ENCODE measurements around the gene RBM19. TPM values are rescaled to one million over a fixed set of nuclear protein-coding genes. Genes with fewer than 3 reads are reported as not detected.

Gene RBM19
- total and polyA plus RNA-seq, 2 donors (not counting 3 experiments of a cell fraction or from before 2014, with no cell fraction given) = 13.2 to 34.4 TPM

DNA sequence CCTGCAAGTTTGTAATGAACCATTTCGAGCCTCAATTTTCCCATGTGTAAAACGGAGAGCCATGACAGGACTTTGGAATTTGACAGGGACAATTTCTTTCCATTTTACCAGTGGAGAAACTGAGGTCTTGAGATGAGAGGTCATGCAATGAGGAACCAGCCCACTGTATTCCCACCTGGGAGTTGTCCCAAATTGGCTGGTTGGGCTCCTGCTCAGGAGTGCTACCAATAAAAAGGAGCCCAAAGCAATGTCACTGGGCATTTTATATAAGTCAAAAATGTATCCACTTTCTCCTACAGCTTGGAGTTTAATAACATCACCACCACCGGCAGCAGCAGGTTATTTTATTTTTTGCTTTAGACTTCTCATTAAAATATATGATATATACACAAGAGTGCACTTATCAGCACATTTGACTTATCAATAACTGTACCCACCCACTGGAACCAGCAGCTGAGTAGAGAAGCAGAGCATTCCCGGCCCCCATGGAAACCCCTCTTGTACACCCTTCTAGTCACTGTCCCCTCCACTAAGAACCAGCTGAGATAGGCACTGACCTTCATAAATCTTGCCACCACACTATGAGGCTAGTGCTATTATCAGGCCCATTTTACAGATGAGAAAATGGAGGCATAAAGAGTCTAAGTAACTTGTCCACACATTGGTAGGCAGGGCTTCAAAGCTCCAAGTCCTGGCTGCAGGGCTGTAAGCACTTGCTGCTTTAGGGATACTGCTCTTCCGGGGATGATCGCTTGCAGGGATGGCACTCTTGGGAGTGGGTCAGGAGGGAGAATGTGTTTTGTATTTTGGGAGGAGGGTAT, 25.3 kb upstream of the RBM19 start:
- intact Hi-C loops (cut with micrococcal nuclease) = no loop called here
- TF ChIP-seq EZH2 (IDR thresholded peaks at IDR 0.05; ENCODE audit: borderline replicate concordance, low read depth, low read length, severe bottlenecking) (no peak), MYC (IDR thresholded peaks at IDR 0.05; ENCODE audit: low read depth, low read length) (no peak)
- H3K4me3 ChIP-seq (replicated peaks in 1 of 3; ENCODE audit: insufficient read depth in 1 of 3, low read depth in 1 of 3, low read length in 3 of 3) = no peak overlapping the region
- H2AFZ ChIP-seq (ENCODE audit: low read depth, low read length) = no peak overlapping the region
- H3K9me3 ChIP-seq (replicated peaks; ENCODE audit: control insufficient read depth, insufficient read depth, low read length) = no peaks in the 10 kb centered on the region
- no peaks in the 10 kb centered on the region for H3K79me2 ChIP-seq (ENCODE audit: control insufficient read depth, insufficient read depth, low read length)
- H3K4me1 ChIP-seq (ENCODE audit: control insufficient read depth, extremely low read depth, insufficient read depth, low read length) = no peaks in the 10 kb centered on the region
- H3K9ac ChIP-seq (replicated peaks; ENCODE audit: extremely low read depth, insufficient read depth, low read length) = no peak overlapping the region
- no peaks in the 10 kb centered on the region for H3K9me1 ChIP-seq (replicated peaks; ENCODE audit: control insufficient read depth, extremely low read depth, insufficient read depth, low read length)
- no peak overlapping the region for H3K27ac ChIP-seq (ENCODE audit: insufficient read depth, low read depth, low read length)
- DNase-seq (ENCODE audit: low read depth, low spot score) (no peak), FAIRE-seq (no peak)
- dilution Hi-C loops (cut with MboI; ENCODE audit: extremely low pct_ligation_motif_present, low sequenced_read_pairs) = no loop called here
- POLR2A ChIA-PET = no interaction called here
- H3K4me2 ChIP-seq (ENCODE audit: insufficient read depth, low read length) = no peak overlapping the region
- no peaks in the 10 kb centered on the region for H4K20me1 ChIP-seq (replicated peaks; ENCODE audit: control insufficient read depth, extremely low read depth, insufficient read depth, low read length)
- CTCF ChIA-PET = interaction anchor here (3.3 kb wide), 1 partner anchor 11 kb away, joined by 15 read pairs; no protein-coding TSS in a partner anchor
- BruUV-seq (replicated peaks) = no TSS peak
- no peaks in the 10 kb centered on the region for H3K27me3 ChIP-seq (ENCODE audit: control insufficient read depth in 2 of 2, insufficient read depth in 2 of 2, low read length in 2 of 2)
- no peaks in the 10 kb centered on the region for H3K36me3 ChIP-seq (ENCODE audit: control insufficient read depth in 2 of 2, extremely low read depth in 1 of 2, insufficient read depth in 2 of 2, low read length in 2 of 2)

DNA sequence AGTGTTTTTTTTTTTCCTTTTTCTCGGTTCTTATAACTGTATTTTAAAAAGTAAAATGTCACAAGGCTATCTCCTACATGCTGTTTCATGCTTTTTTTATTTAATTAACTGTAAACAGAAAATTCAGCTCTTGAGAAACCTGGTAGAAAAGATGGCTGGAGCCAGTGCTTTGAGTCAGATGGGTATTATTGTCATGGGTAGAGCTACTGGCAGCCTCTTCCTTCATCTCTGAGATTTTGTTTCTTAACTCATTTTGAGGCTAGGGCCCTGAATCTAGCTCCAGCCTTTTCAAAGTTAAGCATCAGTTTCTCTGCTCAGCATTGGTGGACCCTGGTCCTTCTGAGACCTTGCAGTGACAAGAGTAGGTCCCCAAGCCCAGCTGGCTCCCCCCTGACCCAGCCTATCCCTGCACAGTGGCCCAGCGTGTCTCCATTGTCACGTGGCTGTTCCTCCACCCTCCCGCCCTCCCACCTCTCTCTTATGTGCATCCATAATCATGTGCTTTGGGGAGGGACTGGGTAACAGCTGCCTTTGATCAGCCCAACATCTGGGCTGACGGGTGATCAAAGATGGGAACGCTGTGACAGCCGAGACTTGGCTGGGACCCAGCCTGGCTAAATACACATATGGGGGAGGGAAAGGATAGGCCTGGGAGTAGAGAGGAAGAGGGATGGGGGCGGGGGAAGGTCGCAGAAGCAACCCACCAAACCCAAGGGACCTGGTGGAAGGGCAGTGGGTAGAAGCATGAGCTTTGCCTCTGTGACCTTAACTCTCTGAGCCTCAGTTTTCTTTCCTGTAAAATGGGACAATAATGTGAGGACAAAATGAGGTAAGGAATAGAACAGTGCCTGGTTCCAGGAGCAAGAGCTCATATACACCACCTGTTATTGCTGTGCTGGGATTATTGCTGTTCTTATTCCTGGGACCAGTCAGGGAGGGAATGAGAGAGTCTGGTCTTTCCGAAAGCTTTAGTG, 24.4 kb upstream of the RBM19 start:
- no peak overlapping the region for H3K4me2 ChIP-seq (ENCODE audit: insufficient read depth, low read length)
- CTCF ChIA-PET = interaction anchor here (3.3 kb wide), 1 partner anchor 10 kb away, joined by 15 read pairs; no protein-coding TSS in a partner anchor
- BruUV-seq (replicated peaks) = no TSS peak

More for the DNA sequence above, 24.4 kb upstream of the RBM19 start:
- H3K79me2 ChIP-seq (ENCODE audit: control insufficient read depth, insufficient read depth, low read length) = no peaks in the 10 kb centered on the region
- H3K36me3 ChIP-seq (ENCODE audit: control insufficient read depth in 2 of 2, extremely low read depth in 1 of 2, insufficient read depth in 2 of 2, low read length in 2 of 2) = no peaks in the 10 kb centered on the region
- DNase-seq (ENCODE audit: low read depth, low spot score) (no peak), FAIRE-seq (no peak)
- no peaks in the 10 kb centered on the region for H3K9me3 ChIP-seq (replicated peaks; ENCODE audit: control insufficient read depth, insufficient read depth, low read length)
- POLR2A ChIA-PET = no interaction called here
- dilution Hi-C loops (cut with MboI; ENCODE audit: extremely low pct_ligation_motif_present, low sequenced_read_pairs) (no loop called here), intact Hi-C loops (cut with micrococcal nuclease) (no loop called here)
- no peak overlapping the region for H3K4me3 ChIP-seq (replicated peaks in 1 of 3; ENCODE audit: insufficient read depth in 1 of 3, low read depth in 1 of 3, low read length in 3 of 3)
- no peaks in the 10 kb centered on the region for H3K27me3 ChIP-seq (ENCODE audit: control insufficient read depth in 2 of 2, insufficient read depth in 2 of 2, low read length in 2 of 2)
- H3K9ac ChIP-seq (replicated peaks; ENCODE audit: extremely low read depth, insufficient read depth, low read length) = no peak overlapping the region
- no peaks in the 10 kb centered on the region for H3K4me1 ChIP-seq (ENCODE audit: control insufficient read depth, extremely low read depth, insufficient read depth, low read length)
- no peaks in the 10 kb centered on the region for H4K20me1 ChIP-seq (replicated peaks; ENCODE audit: control insufficient read depth, extremely low read depth, insufficient read depth, low read length)
- no peak overlapping the region for H3K27ac ChIP-seq (ENCODE audit: insufficient read depth, low read depth, low read length)
- no peak overlapping the region for H2AFZ ChIP-seq (ENCODE audit: low read depth, low read length)
- H3K9me1 ChIP-seq (replicated peaks; ENCODE audit: control insufficient read depth, extremely low read depth, insufficient read depth, low read length) = no peaks in the 10 kb centered on the region
- TF ChIP-seq GATA2 (IDR thresholded peaks at IDR 0.05; ENCODE audit: insufficient read depth, insufficient read length, low read depth, low read length) = no peak
- no peak for TF ChIP-seq POLR2AphosphoS5 (IDR thresholded peaks at IDR 0.05; ENCODE audit: insufficient read depth, low read depth, low read length)
- no peak for TF ChIP-seq MAX (IDR thresholded peaks at IDR 0.05; ENCODE audit: insufficient read depth, insufficient read length)
- no peak for TF ChIP-seq MYC (IDR thresholded peaks at IDR 0.05; ENCODE audit: low read depth, low read length)

Measured in endothelial cell of umbilical vein (primary cell).